Measurements from ENCODE around the gene DPP6.

DNA sequence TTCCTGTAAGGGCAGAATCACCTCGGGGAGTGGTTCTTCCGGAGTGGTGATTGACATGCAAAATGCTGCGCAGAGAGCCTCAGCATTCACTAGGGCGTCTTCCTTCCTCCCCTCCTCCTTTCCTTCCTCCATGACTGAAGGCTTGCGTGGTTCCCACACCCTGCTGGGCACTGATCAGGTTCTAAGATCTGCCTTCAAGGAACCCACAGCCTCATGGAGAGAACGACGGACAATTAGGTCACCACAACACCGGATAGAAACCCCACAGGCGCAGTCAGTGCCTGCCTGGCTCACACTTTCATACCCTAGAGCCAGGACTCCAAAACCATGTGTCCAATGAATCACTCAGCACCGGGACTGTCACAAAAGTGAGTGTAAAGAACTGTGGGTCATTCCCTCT, 131.3 kb downstream of the DPP6 start:
- TF ChIP-seq, protein P1, sequence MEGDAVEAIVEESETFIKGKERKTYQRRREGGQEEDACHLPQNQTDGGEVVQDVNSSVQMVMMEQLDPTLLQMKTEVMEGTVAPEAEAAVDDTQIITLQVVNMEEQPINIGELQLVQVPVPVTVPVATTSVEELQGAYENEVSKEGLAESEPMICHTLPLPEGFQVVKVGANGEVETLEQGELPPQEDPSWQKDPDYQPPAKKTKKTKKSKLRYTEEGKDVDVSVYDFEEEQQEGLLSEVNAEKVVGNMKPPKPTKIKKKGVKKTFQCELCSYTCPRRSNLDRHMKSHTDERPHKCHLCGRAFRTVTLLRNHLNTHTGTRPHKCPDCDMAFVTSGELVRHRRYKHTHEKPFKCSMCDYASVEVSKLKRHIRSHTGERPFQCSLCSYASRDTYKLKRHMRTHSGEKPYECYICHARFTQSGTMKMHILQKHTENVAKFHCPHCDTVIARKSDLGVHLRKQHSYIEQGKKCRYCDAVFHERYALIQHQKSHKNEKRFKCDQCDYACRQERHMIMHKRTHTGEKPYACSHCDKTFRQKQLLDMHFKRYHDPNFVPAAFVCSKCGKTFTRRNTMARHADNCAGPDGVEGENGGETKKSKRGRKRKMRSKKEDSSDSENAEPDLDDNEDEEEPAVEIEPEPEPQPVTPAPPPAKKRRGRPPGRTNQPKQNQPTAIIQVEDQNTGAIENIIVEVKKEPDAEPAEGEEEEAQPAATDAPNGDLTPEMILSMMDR (conservative IDR thresholded peaks at IDR 0.05; ENCODE audit: low read depth, low read length): no peak
- no peak for TF ChIP-seq EZH2 (IDR thresholded peaks at IDR 0.05; ENCODE audit: borderline replicate concordance, low read depth, low read length, poor library complexity, severe bottlenecking)

All from A673 (cell line).